WERI-Rb-1 (cell line): ENCODE results near the gene WDR19.
"Not testable (repeated sequence)": the region's sequence is repeated elsewhere in the genome, so short reads cannot be mapped to it uniquely, and the experiment has no call there.

Experiments used
- DNase-seq: peaks from one replicate; pipeline ENCODE4 v3.0.0-alpha.2; 2020
- H3K27ac ChIP-seq: fragments of 250-450 bp; sonication (Bioruptor Pico); 2 replicates; pipeline ENCODE4 v1.5.1; 2020; ENCODE audit warnings: mild to moderate bottlenecking, moderate library complexity
- H3K27me3 ChIP-seq: fragments of 250-450 bp; sonication (Bioruptor Pico); 2 replicates; pipeline ENCODE4 v1.5.1; 2021; ENCODE audit warnings: mild to moderate bottlenecking, low read depth, moderate library complexity; ENCODE audit not compliant: insufficient read depth, severe bottlenecking
- H3K36me3 ChIP-seq: fragments of 250-450 bp; sonication (Bioruptor Pico); 2 replicates; pipeline ENCODE4 v1.5.1; 2020; ENCODE audit warnings: mild to moderate bottlenecking, moderate library complexity
- H3K4me3 ChIP-seq: 2 replicates; pipeline ENCODE4 v1.5.1; 2011; ENCODE audit warnings: low read depth, mild to moderate bottlenecking, control low read depth, low read length
- H3K9me3 ChIP-seq: fragments of 250-450 bp; sonication (Bioruptor Pico); 2 replicates; pipeline ENCODE4 v1.5.1; 2021; ENCODE audit warnings: mild to moderate bottlenecking, moderate library complexity; ENCODE audit not compliant: severe bottlenecking
- CTCF ChIP-seq: IDR thresholded peaks from 2 replicates; pipeline ENCODE4 v1.5.1; 2011; ENCODE audit warnings: low read depth, mild to moderate bottlenecking, control low read depth, inconsistent platforms, low read length

The WDR19 gene

DNA sequence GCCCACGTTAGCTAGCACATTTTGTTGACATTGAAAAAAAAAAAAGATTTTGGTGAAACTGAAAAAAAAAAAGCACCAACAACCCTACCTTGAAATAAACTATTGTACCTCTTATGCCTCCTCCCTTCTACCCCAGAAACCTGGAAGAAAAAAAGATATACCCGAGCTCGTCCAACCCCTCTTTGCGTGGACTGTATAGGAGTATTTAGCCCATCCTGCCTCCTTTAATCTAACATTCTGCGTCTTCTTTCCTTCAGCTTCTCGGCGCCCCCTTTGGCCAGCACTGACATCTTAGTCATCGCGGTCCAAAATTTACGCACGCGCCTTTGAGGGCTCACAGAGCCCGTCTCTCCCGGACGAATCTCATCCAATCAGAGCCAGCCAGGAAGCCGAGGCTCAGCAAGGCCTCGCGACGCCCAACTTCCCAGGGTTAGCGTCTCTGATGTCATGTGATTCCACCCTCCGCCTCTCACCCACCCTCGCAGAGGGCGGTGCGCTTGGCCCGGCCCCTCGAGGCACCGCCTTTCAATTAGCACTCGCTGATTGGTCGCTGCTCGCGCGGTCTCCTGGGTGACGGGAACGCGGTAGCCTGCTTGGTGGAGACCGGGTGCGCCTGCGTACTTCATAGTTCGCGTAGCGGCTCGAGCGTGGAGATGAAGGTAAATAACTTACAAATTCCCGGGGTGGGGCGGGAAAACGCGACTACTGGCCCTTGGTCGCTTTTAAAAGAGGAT is at the start of gene WDR19:
Gene WDR19, plus strand, starts transcription at position 625 of the 734 bp plus-strand sequence. Its CDS starts 29 bp downstream, at position 654.
- H3K27ac ChIP-seq, result peak within 1 kb of the TSS; percentile 36
- no peaks in the 10 kb centered on the region for H3K9me3 ChIP-seq
- peak within 1 kb of the TSS; percentile 69 for H3K4me3 ChIP-seq
- peaks cover 3% of the 10 kb centered on the region; the same call in 1 of the 2 replicates for H3K36me3 ChIP-seq
- TF ChIP-seq CTCF, result peak; percentile 57
- no peaks in the 10 kb centered on the region for H3K27me3 ChIP-seq
- peak; percentile 100 for DNase-seq

DNA sequence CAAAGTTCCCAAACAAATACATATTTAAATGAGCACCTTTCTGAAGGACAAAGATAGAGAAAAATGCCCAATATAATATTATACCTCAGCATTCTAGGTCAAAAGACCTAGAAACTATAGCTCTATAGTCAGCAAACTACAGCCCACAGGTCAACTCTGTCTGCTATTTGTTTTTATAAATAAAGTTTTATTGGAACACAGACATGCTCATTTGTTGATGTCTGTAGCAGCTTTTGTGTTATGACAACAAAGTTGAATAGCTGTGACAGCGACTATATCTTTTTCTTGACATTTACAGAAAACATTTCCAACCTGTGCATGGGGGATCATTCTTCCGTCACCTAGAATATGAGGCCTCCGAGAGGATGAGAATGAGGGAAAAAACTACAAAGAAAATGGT is 48.7 kb upstream of the WDR19 start:
- Histone ChIP-seq H3K9me3 (no peaks in the 10 kb centered on the region), H3K27ac (no peak overlapping the region), H3K36me3 (no peaks in the 10 kb centered on the region), H3K27me3 (no peaks in the 10 kb centered on the region), H3K4me3 (no peak overlapping the region)
- no peak for TF ChIP-seq CTCF
- no peak for DNase-seq

GRCh38 chr4:39134683-39135306 is 47.5 kb upstream of the WDR19 start:
- peak overlapping the region; percentile 21 for H3K27ac ChIP-seq
- no peaks in the 10 kb centered on the region for H3K36me3 ChIP-seq
- no peak for TF ChIP-seq CTCF
- no peak for DNase-seq
- H3K4me3 ChIP-seq, result peak overlapping the region; percentile 21
- no peaks in the 10 kb centered on the region for H3K27me3 ChIP-seq
- no peaks in the 10 kb centered on the region for H3K9me3 ChIP-seq

- not testable (repeated sequence) for DNase-seq
Observed at GRCh38 chr4:39138227-39138626, 44.1 kb upstream of the WDR19 start.

GRCh38 chr4:39146211-39146610 is 36.1 kb upstream of the WDR19 start:
- TF ChIP-seq CTCF, result no peak
- DNase-seq, result no peak
- no peak overlapping the region for H3K27ac ChIP-seq
- H3K27me3 ChIP-seq, result no peaks in the 10 kb centered on the region
- H3K4me3 ChIP-seq, result no peak overlapping the region
- H3K36me3 ChIP-seq, result no peaks in the 10 kb centered on the region
- H3K9me3 ChIP-seq, result no peaks in the 10 kb centered on the region

More at GRCh38 chr4:39138227-39138626, 44.1 kb upstream of the WDR19 start:
- H3K9me3 ChIP-seq, H3K4me3 ChIP-seq, H3K27ac ChIP-seq, H3K36me3 ChIP-seq, H3K27me3 ChIP-seq: not testable (repeated sequence)

DNA sequence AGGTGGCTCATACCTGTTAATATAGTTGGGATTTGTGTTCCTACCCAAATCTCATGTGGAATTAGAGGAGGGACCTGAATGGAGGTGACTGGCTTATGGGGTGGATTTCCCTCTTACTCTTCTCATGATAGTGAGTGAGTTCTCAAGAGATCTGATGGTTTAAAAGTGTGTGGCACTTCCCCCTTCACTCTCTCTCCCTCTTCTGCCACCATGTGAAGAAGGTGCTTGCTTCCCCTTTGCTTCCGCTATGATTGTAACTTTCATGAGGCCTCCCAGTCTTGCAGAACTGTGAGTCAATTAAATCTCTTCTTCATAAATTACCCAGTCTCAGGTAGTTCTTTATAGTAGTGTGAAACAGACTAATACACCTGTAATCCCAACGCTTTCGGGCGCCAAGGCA is 28.3 kb upstream of the WDR19 start:
- DNase-seq, result no peak

More for the DNA sequence above, 28.3 kb upstream of the WDR19 start:
- Histone ChIP-seq H3K4me3 (no peak overlapping the region), H3K36me3 (no peaks in the 10 kb centered on the region), H3K27me3 (no peaks in the 10 kb centered on the region), H3K9me3 (no peaks in the 10 kb centered on the region), H3K27ac (no peak overlapping the region)
- TF ChIP-seq CTCF, result no peak
